GM10266 (cell line): Measurements from ENCODE around the gene KANK4.

ENCODE experiments used
- DNase-seq: peaks from one replicate; pipeline ENCODE4 v3.0.0; 2012; ENCODE audit errors: extremely low spot score
- CTCF ChIP-seq: IDR thresholded peaks from 2 replicates; pipeline ENCODE4 v1.5.1; 2012; ENCODE audit warnings: mild to moderate bottlenecking, low read depth; ENCODE audit not compliant: control insufficient read depth, insufficient read depth; ENCODE audit errors: missing control alignments

The KANK4 gene

GRCh38 chr1:62349470-62350233 lies 30.4 kb upstream of the KANK4 start:
- DNase-seq: no peak
- no peak for TF ChIP-seq CTCF

GRCh38 chr1:62346886-62347285 lies 27.7 kb upstream of the KANK4 start:
- TF ChIP-seq CTCF: no peak

GRCh38 chr1:62343911-62344310 lies 24.7 kb upstream of the KANK4 start:
- DNase-seq: no peak
- TF ChIP-seq CTCF: no peak

More at GRCh38 chr1:62346886-62347285, 27.7 kb upstream of the KANK4 start:
- DNase-seq: no peak

- DNase-seq: no peak
- no peak for TF ChIP-seq CTCF
Observed at GRCh38 chr1:62342270-62342669, 23.0 kb upstream of the KANK4 start.

GRCh38 chr1:62341615-62342014 lies 22.4 kb upstream of the KANK4 start:
- no peak for TF ChIP-seq CTCF
- no peak for DNase-seq

- DNase-seq: no peak
- TF ChIP-seq CTCF: no peak
Observed at GRCh38 chr1:62341089-62341488, 21.9 kb upstream of the KANK4 start.
